ENCODE results near the gene DPP8.
"Not testable (repeated sequence)": the region's sequence is repeated elsewhere in the genome, so short reads cannot be mapped to it uniquely, and the experiment has no call there.

DPP8 gene

GRCh38 chr15:65516997-65517865, at the start of gene DPP8:
TSS of gene DPP8 (minus strand) at chr15:65517689. CDS start at chr15:65512553, 5,136 bp downstream.
- DNase-seq (ENCODE audit: low spot score) = peak; percentile 96

DNA sequence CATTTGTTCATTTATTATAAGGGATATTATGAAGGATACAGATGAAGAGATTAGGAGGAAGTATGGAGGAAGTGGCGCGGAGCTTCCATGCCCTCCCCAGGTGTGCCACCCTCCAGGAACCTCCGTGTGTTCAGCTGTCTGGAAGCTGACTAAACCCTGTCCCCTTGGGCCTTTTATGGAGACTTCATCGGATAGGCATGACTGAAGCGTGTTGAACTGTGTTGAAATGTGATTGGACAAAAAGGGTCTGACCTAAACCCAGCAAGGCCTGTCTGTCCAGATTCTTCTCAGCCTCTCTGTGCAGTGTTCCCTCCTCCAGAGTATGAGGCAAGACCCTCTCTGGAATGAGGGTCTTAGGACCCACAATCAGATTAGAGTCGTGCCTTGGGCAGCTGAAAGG, 44.4 kb upstream of the DPP8 start:
- DNase-seq (ENCODE audit: low spot score) = no peak

DNA sequence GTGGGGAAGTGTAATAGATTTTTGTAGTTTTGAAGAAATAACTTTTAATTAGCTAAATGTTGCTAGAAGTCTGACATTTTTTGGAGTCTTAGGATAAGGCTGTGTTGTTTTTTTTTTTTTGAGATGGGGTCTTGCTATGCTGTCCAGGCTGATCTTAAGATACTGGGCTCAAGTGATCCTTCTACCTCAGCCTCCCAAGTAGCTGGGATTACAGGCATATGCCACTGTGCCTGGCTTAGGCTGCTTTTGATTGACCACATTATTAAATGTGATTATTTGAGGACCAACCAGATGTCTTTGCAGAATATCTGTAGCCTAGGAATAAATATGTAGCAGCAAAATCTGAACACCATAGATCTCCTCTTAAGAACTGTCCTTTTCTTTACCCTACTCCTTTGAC, 42.5 kb upstream of the DPP8 start:
- DNase-seq (ENCODE audit: low spot score) = no peak

- DNase-seq (ENCODE audit: low spot score) = no peak
These were observed 41.7 kb upstream of the DPP8 start for GRCh38 chr15:65558997-65559760.

DNA sequence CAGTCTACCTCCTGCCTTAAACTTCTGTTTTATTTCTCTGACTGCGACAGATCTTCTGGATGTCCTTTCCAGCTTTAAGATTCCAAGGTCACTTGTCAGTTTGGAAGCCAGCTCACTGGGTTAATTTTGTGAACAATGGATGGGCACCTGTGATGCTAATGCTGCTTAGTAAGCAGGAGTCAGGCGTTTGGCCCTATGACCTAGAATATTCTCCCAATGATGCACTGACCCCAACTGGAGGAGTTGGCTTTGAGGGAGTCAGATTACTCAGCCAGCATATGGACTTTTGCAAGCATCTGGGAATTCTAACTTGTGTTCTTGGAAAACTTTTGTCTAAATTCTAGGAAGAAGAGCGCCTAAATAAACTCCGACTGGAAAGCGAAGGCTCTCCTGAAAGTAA, 40.8 kb upstream of the DPP8 start:
- DNase-seq (ENCODE audit: low spot score) = no peak

DNA sequence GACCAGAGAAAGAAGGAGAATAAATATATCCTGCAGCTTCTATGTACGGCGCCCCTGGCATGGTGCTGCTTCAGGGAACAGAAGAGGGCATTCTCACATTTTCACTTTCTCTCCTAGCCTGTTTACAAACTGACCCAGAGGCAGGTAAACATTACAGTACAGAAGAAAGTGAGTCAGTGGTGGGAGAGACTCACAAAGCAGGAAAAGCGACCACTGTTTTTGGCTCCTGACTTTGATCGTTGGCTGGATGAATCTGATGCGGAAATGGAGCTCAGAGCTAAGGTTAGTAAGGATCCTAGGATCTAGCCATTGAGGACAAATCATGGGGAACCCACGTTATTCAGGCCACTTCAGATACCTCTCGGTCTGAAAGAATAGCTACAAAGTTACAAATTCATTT, 39.1 kb upstream of the DPP8 start:
- DNase-seq (ENCODE audit: low spot score) = no peak

- no peak for DNase-seq (ENCODE audit: low spot score)
These were observed 36.2 kb upstream of the DPP8 start for GRCh38 chr15:65553691-65554090.

DNA sequence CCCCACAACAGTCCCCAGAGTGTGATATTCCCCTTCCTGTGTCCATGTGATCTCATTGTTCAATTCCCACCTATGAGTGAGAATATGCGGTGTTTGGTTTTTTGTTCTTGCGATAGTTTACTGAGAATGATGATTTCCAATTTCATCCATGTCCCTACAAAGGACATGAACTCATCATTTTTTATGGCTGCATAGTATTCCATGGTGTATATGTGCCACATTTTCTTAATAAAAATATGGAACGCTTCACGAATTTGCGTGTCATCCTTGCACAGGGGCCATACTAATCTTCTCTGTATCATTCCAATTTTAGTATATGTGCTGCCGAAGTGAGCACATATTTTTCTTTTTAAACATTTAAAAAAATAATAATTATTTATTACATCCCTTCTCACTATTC, 35.4 kb upstream of the DPP8 start:
- not testable (repeated sequence) for DNase-seq (ENCODE audit: low spot score)

- DNase-seq (ENCODE audit: low spot score) = no peak
These were observed 33.7 kb upstream of the DPP8 start for GRCh38 chr15:65551183-65551582.

DNA sequence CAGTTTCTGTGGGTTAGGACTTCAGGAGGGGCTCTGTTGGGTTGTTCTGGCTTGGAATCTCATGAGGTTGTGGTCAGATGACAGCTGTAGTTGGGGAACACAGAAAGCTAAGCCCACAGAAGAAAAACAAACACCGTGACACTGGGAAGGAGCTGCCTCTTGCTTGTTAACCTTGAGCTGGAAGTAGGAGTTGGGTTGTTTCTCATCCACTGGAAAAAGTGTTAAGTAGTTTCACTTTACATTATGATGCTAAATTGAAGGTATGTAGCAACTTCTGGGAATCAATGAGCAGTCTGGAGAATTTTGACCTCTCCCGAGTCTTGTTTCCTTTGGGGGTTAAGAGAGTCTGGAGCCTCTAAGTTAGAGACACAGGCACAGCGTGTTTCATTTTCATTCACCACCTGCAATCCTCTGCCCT, 33.2 kb upstream of the DPP8 start:
- no peak for DNase-seq (ENCODE audit: low spot score)

DNA sequence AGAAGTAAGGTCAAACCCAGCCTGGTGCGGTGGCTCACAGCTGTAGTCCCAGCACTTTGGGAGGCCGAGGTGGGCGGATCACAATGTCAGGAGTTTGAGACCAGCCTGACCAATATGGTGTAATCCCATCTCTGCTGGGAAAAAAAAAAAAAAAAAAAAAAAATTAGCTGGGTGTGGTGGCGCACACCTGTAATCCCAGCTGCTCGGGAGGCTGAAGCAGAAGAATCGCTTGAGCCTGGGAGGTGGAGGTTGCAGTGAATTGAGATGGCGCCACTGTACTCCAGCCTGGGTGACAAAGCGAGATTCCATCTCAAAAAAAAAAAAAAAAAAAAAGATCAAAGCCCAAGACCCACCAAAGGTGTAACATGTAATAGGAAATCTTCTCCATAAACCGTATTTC, 31.8 kb upstream of the DPP8 start:
- not testable (repeated sequence) for DNase-seq (ENCODE audit: low spot score)

GRCh38 chr15:65547841-65548240, 30.4 kb upstream of the DPP8 start:
- DNase-seq (ENCODE audit: low spot score) = no peak

- no peak for DNase-seq (ENCODE audit: low spot score)
These were observed 23.8 kb upstream of the DPP8 start for GRCh38 chr15:65541231-65541820.

- DNase-seq (ENCODE audit: low spot score) = no peak
These were observed 22.8 kb upstream of the DPP8 start for GRCh38 chr15:65540314-65540713.

- no peak for DNase-seq (ENCODE audit: low spot score)
These were observed 17.7 kb upstream of the DPP8 start for GRCh38 chr15:65535192-65535591.

- no peak for DNase-seq (ENCODE audit: low spot score)
These were observed 15.7 kb upstream of the DPP8 start for GRCh38 chr15:65533057-65533756.

DNA sequence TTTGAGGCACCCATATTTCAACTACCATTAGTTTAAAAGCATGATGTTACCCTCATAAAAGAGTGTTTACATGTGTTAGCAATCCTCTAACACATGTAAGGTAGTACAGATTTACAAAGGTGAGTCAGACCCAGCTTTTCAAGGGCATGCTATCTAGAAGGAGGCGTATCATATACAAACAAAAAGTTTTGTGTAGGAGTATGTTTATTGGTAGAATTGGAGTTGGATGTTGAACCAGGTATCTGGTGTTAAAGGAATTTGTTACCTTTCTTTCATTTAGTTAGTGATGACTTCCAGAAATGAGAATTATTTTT, 15.2 kb upstream of the DPP8 start:
- peak; percentile 30 for DNase-seq (ENCODE audit: low spot score)

DNA sequence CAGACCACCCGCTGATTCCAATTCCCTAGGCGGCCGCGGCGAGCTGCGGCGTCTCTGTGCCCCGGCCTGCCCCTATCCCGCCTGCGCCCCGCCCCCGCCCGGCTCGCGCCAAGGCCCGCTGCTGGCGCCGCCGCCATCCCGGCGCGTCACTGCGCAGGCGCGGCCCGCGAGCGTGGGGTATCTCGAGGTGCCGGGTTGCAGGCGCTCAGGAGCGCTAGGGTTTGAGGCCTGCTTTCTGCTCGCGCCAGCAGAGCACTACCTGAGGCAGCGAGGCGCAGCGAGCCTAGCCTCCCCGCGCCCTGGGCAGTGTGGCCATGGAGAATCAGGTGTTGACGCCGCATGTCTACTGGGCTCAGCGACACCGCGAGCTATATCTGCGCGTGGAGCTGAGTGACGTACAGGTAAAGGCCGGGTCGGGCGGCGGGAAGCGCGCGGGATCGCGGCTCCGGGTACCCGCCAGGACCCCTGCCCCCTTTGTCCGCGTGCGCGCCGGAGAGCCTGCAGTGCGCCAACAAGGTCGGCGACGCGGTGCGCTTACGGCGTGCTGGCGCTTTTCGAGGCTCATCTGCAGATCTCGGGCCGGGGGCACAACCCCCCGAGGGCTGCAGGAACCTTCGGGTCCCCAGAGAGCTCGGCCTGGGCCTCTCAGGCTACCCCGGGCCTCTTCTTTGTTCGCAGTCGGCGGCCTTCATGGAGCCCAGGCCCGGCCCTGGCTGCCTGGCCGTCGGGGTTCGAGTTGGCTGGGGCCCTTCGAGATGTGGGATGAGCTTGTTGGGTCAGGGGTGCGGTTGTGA, 13.0 kb upstream of the DPP8 start, which contains the start of gene HACD3:
HACD3 (plus strand) TSS at position 146 of the 794 bp plus-strand sequence; CDS start at position 315, 169 bp downstream.
- DNase-seq (ENCODE audit: low spot score) = peak; percentile 89

DNA sequence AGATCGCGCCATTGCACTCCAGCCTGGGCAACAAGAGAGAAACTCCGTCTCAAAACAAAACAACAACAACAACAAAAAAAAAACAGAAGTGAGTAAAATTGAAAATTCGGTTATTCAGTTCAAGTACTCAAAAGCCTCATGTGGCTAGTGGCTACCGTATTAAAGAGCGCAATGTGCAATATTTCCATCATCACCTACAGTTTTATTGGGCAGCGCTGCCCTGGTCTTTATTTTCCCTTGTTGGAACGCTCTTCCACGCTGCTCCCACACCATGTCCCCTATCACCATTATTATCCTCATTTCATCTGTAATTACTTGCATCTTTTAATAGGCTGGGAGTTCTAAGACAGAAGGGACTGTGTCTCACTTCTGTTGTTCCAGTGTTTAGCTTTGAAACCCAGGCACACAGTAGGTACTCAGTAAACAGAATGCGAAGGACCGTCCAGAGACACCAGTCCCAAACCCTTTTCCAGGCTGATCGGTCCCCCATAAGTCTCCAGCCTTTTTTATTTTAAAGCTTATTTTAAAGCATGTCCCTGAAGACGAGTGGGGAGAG, 12.4 kb upstream of the DPP8 start:
- DNase-seq (ENCODE audit: low spot score) = no peak

DNA sequence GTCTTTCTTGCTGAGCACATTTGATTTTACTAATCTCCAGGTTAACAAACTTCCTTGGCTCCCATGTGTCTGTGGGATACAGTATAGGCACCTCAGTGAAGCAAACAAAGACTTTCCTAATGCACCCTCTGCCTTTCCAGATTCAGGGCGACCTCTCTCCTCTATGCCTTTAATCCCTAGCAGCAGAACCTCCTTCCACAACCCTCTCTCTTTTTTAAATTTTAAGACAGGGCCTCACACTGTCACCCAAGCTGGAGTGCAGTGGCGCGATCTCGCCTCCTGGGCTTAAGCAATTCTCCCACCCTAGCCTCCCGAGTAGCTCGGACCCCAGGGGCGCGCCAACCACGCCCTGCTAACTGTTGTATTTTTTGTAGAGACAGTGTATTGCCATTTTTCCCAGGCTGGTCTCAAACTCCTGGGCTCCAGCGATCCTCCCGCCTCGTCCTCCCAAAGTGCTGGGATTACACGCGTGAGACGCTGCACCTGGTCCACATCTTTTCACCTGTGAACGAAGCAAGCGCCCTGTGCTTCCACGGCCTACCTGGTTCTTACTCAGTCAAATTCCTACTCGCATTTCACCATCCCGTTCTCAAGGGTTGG, 11.1 kb upstream of the DPP8 start:
- no peak for DNase-seq (ENCODE audit: low spot score)

DNA sequence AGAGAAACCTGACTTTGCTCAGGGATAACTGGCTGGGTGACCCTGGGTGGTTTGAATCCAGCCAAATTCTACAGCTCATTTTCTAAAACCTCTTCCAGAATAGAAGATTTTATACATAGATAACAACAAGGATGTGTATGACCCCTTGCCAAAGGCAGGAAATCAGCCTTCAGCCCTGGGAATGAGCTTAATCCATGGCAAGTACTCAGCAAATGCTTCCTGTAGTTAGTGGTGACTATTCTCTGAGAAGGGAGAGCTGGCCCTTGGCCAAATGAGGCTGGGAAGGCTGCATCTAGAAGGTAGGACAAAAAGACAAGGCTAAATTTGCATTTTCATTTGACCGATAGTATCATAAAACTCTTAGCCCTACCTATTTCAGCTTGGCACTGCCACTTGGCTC, 8.1 kb upstream of the DPP8 start:
- no peak for DNase-seq (ENCODE audit: low spot score)
